CD8-positive, alpha-beta memory T cell (primary cell): ENCODE results near the gene CHRNA4. TPM values are rescaled to one million over a fixed set of nuclear protein-coding genes. Genes with fewer than 3 reads are reported as not detected.
"Not testable (repeated sequence)": the region's sequence is repeated elsewhere in the genome, so short reads cannot be mapped to it uniquely, and the experiment has no call there.

Source experiments
- CTCF ChIA-PET: fragments of 350-600 bp; sonication (Branson Sonifier 250); formaldehyde crosslinking; loops from one replicate; lab custom pipeline; 2021; ENCODE audit warnings: antibody characterized with exemption; lab: Charles Lee
- POLR2A ChIA-PET: fragments of 350-600 bp; sonication (Branson Sonifier 250); formaldehyde crosslinking; loops from one replicate; lab custom pipeline; 2021; ENCODE audit warnings: antibody characterized with exemption; lab: Charles Lee
- DNase-seq, 5 donors: peaks; one replicate each; pipeline versions ENCODE4 v3.0.0 to v3.0.0-alpha.2; 2020 to 2022; ENCODE audit warnings: mixed read lengths in 1 of 5
- H3K27ac ChIP-seq: one replicate; pipeline ENCODE4 v1.7.0; 2013; ENCODE audit warnings: low read depth, mild to moderate bottlenecking, low read length, moderate library complexity
- H3K27me3 ChIP-seq: 2 replicates; pipeline ENCODE4 v1.7.0; 2013; ENCODE audit warnings: low read length, mild to moderate bottlenecking; ENCODE audit not compliant: insufficient read depth, poor library complexity, severe bottlenecking
- H3K36me3 ChIP-seq: 2 replicates; pipeline ENCODE4 v1.7.0; 2013; ENCODE audit warnings: mild to moderate bottlenecking, low read length, moderate library complexity; ENCODE audit not compliant: insufficient read depth
- H3K4me1 ChIP-seq: 2 replicates; pipeline ENCODE4 v1.7.0; 2013; ENCODE audit warnings: mild to moderate bottlenecking, low read length, moderate library complexity; ENCODE audit not compliant: insufficient read depth
- H3K4me3 ChIP-seq: 2 replicates; pipeline ENCODE4 v1.7.0; 2013; ENCODE audit warnings: mild to moderate bottlenecking, low read length
- H3K9me3 ChIP-seq: 2 replicates; pipeline ENCODE4 v1.7.0; 2013; ENCODE audit warnings: mild to moderate bottlenecking, low read length
- H3K27ac Mint-ChIP-seq, 8 donors: one replicate each; pipeline ENCODE4 v1.8.0; 2020 to 2021; ENCODE audit warnings: mixed read lengths in 8 of 8, mild to moderate bottlenecking in 6 of 8, inconsistent platforms in 3 of 8, moderate library complexity in 3 of 8
- H3K27me3 Mint-ChIP-seq, 2 donors: one replicate each; pipeline ENCODE4 v1.8.0; 2020 to 2021; ENCODE audit warnings: mixed read lengths in 2 of 2, mild to moderate bottlenecking in 1 of 2, moderate library complexity in 1 of 2
- H3K36me3 Mint-ChIP-seq, 3 donors: one replicate each; pipeline ENCODE4 v1.8.0; 2020 to 2021; ENCODE audit warnings: mixed read lengths in 3 of 3, inconsistent platforms in 1 of 3, mild to moderate bottlenecking in 1 of 3
- H3K4me1 Mint-ChIP-seq, 3 donors: one replicate each; pipeline ENCODE4 v1.8.0; 2020 to 2021; ENCODE audit warnings: mixed read lengths in 3 of 3, inconsistent platforms in 1 of 3, mild to moderate bottlenecking in 1 of 3
- H3K4me3 Mint-ChIP-seq, 7 donors: one replicate each; pipeline ENCODE4 v1.8.0; 2020 to 2021; ENCODE audit warnings: mixed read lengths in 7 of 7, mild to moderate bottlenecking in 6 of 7, moderate library complexity in 4 of 7, inconsistent platforms in 2 of 7
- H3K9me3 Mint-ChIP-seq, 5 donors: one replicate each; pipeline ENCODE4 v1.8.0; 2020 to 2022; ENCODE audit warnings: mixed read lengths in 5 of 5, mild to moderate bottlenecking in 3 of 5, moderate library complexity in 2 of 5, inconsistent platforms in 1 of 5
- polyA plus RNA-seq: library from polyadenylated mRNA; unstranded; fragments of 300-500 nt; fragmentation: Illumina TruSeq; gene quantifications from one replicate; pipeline ENCODE4 v1.2.3, GENCODE V29; 2021
- total RNA-seq, 2 experiments: library from RNA; stranded (reverse); gene quantifications; one replicate each; pipeline ENCODE4 v1.2.3, GENCODE V29; 2021

CHRNA4 gene
- total and polyA plus RNA-seq, 3 experiments from 2014 or later, result not detected

DNA sequence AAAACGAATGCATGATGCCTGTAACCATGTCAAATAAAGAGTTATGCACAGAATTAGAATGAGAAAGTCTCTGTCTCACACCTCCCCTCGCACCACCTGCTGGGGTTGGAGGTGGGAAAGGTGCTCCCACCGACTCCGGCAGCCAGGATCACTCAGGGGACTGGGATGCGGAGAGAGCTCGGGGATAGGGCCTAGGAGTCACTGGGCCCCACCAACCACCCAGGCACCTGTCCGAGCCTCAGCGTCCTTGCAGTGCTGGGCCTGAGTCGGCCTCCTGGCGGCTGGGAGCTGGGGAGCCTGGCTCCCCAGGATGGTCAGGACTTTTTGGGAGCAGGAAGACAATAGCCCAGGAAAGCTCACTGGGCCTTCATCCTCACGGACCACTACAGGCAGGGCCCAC, 22.4 kb upstream of the CHRNA4 start:
- peaks cover 8 to 14% of the 10 kb centered on the region in 2 donors for H3K27me3 Mint-ChIP-seq
- no peaks in the 10 kb centered on the region for H3K4me1 Mint-ChIP-seq
- no peak overlapping the region for H3K27ac Mint-ChIP-seq
- Histone ChIP-seq H3K36me3 (no peaks in the 10 kb centered on the region), H3K4me3 (no peak overlapping the region), H3K27me3 (no peaks in the 10 kb centered on the region), H3K4me1 (no peaks in the 10 kb centered on the region), H3K27ac (no peak overlapping the region), H3K9me3 (no peaks in the 10 kb centered on the region)
- no peaks in the 10 kb centered on the region for H3K36me3 Mint-ChIP-seq
- peaks cover 6 to 11% (median 10%) of the 10 kb centered on the region in 5 donors for H3K9me3 Mint-ChIP-seq
- CTCF ChIA-PET, result no interaction called here
- H3K4me3 Mint-ChIP-seq, result no peak overlapping the region
- POLR2A ChIA-PET, result no interaction called here
- DNase-seq, result no peak

DNA sequence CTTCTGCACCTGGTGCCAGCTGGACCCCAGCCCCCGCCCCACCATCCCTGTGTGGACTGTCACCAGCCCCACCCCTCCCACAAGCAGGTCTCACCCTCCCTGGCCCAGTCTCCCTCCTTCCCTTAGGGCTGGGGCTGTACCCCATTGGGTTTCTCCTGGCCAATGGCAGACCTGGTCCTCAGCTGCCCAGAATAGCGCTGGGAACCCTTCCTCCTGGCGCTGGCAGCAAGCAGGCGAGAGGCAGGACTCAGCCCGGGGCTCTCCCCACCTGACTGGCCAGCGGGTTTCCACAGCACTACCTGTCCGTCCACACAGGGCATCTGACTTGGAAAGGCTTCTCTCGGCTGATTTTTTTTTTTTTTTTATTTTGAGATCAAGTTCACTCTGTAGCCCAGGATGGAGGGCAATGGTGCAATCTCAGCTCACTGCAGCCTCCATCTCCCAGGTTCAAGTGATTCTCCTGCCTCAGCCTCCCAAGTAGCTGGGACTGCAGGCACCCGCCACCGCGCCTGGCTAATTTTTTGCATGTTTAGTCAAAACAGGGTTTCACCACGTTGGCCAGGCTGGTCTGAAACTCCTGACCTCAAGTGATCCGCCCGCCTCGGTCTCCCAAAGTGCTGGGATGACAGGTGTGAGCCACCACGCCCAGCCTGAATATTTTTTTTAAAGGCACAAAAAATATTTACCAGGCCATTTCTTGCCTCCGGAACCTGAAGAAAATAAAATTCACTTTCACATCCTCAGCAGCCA, 21.6 kb upstream of the CHRNA4 start:
- Mint-ChIP-seq H3K36me3 (no peaks in the 10 kb centered on the region), H3K27me3 (peaks cover 12 to 18% of the 10 kb centered on the region in 2 donors), H3K27ac (no peak overlapping the region), H3K4me3 (no peak overlapping the region), H3K9me3 (peaks cover 6 to 11% (median 9%) of the 10 kb centered on the region in 5 donors), H3K4me1 (no peaks in the 10 kb centered on the region)
- Histone ChIP-seq H3K4me3 (no peak overlapping the region), H3K4me1 (no peaks in the 10 kb centered on the region), H3K27me3 (no peaks in the 10 kb centered on the region), H3K9me3 (no peaks in the 10 kb centered on the region), H3K36me3 (no peaks in the 10 kb centered on the region), H3K27ac (no peak overlapping the region)
- DNase-seq, result no peak
- CTCF ChIA-PET, result interaction anchor here (1.2 to 3.0 kb wide), 4 partner anchors 12 to 160 kb away, joined by 3 to 19 read pairs (median 3); no protein-coding TSS in a partner anchor
- POLR2A ChIA-PET, result no interaction called here

DNA sequence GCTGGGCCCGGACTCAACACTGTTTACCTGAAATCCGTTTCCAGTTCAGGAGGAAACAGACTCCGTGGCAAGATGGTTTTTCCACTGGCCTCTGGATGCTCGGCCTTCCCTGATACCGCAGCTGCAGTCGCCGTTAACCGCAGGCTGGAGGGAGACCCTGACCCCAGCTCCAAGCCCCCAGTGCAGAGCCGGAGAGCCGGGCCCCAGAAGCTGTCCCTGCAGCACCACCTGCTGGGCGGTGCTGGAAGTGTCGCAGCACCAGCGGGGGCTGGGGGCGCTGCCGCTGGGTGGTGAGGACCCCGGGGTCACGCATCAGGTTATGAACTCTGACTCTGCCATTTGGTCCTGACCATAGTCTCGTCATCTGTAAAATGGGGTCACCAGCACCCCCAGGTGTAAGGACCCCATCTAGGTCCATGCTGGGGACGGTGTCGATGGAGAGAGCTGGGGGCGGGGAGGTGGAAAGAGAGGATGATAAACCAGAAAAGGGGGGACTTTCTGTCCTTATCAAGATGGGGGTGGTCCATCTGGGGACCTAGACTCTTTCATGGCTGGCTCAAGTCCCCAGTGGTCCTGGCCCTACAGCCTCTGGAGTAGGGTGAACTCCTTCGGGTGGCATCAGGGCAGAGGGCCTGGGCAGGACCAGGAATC, 20.8 kb upstream of the CHRNA4 start:
- no peak overlapping the region for H3K4me3 Mint-ChIP-seq
- POLR2A ChIA-PET, result no interaction called here
- no peaks in the 10 kb centered on the region for H3K4me1 ChIP-seq
- H3K9me3 ChIP-seq, result no peaks in the 10 kb centered on the region
- no peak overlapping the region for H3K4me3 ChIP-seq
- no peaks in the 10 kb centered on the region for H3K36me3 Mint-ChIP-seq
- H3K9me3 Mint-ChIP-seq, result peaks cover 6 to 11% (median 9%) of the 10 kb centered on the region in 5 donors
- H3K27ac Mint-ChIP-seq, result no peak overlapping the region
- no peaks in the 10 kb centered on the region for H3K4me1 Mint-ChIP-seq
- peaks cover 6% of the 10 kb centered on the region for H3K27me3 ChIP-seq
- peaks cover 17 to 24% of the 10 kb centered on the region in 2 donors for H3K27me3 Mint-ChIP-seq
- DNase-seq, result peak in 3 of 5 donors; percentile 19 to 24 (median 21)
- no peaks in the 10 kb centered on the region for H3K36me3 ChIP-seq
- CTCF ChIA-PET, result interaction anchor here (1.2 to 3.0 kb wide), 4 partner anchors 11 to 159 kb away, joined by 3 to 19 read pairs (median 3); no protein-coding TSS in a partner anchor
- H3K27ac ChIP-seq, result no peak overlapping the region

DNA sequence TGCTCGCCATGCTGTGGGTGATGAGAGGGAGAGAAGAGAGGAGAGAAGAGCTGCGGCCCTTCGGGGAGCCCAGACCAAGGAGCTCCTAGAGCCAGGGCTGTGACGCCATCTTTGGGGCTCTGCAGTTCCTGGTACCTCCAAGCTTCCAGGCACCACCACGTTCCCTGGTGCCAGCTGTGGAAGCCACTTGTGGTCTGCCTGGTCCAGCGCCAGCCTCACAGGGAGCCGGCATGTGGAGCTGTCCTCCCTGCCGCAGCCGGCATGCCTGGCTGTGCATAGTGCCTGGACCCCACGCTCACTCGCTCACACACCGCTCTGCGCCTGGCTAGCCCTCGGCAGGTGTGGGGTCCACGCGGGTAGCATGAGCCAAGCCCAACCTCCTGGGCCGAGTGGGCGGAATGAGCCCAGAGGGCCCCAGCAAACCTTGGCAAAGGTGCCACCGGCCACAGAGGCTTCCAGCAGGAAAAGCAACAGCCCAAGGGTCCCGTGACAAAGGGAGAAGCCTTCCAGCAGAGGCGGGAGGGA, 19.3 kb upstream of the CHRNA4 start:
- Histone ChIP-seq H3K36me3 (no peaks in the 10 kb centered on the region), H3K4me1 (no peaks in the 10 kb centered on the region), H3K4me3 (no peak overlapping the region), H3K27ac (no peak overlapping the region), H3K9me3 (no peaks in the 10 kb centered on the region), H3K27me3 (peaks cover 8% of the 10 kb centered on the region)
- no peak for DNase-seq
- peaks cover 16 to 28% of the 10 kb centered on the region in 2 donors for H3K27me3 Mint-ChIP-seq
- no peaks in the 10 kb centered on the region for H3K4me1 Mint-ChIP-seq
- CTCF ChIA-PET, result interaction anchor here (0.6 to 3.0 kb wide), 2 partner anchors 9 to 157 kb away, joined by 3 to 19 read pairs; no protein-coding TSS in a partner anchor
- POLR2A ChIA-PET, result no interaction called here
- H3K9me3 Mint-ChIP-seq, result peaks cover 2 to 5% (median 2%) of the 10 kb centered on the region in 5 donors
- no peak overlapping the region for H3K27ac Mint-ChIP-seq
- H3K4me3 Mint-ChIP-seq, result no peak overlapping the region
- H3K36me3 Mint-ChIP-seq, result no peaks in the 10 kb centered on the region

DNA sequence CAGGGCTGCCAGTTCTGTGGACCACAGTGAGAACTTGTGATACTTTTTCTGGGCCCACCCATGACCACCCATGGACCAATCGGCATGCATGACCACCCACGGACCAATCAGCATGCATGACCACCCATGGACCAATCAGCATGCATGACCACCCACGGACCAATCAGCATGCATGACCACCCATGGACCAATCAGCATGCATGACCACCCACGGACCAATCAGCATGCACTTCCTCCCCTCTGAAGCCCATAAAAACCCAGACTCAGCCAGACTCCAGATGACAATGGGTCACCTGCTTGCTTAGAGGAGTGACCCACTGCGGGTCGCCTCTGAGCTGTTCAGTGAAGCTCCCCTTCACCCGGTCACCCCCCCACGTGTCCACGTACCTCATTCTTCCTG, 18.7 kb upstream of the CHRNA4 start:
- H3K36me3 Mint-ChIP-seq, DNase-seq, H3K4me1 Mint-ChIP-seq, H3K4me1 ChIP-seq, H3K4me3 ChIP-seq, H3K27ac Mint-ChIP-seq, POLR2A ChIA-PET, H3K9me3 ChIP-seq, H3K4me3 Mint-ChIP-seq, H3K27ac ChIP-seq, H3K36me3 ChIP-seq, H3K9me3 Mint-ChIP-seq, H3K27me3 ChIP-seq: not testable (repeated sequence)
- CTCF ChIA-PET, result interaction anchor here (3.0 kb wide), 1 partner anchor 157 kb away, joined by 19 read pairs; no protein-coding TSS in a partner anchor
- peaks cover 16 to 31% of the 10 kb centered on the region in 2 donors for H3K27me3 Mint-ChIP-seq

DNA sequence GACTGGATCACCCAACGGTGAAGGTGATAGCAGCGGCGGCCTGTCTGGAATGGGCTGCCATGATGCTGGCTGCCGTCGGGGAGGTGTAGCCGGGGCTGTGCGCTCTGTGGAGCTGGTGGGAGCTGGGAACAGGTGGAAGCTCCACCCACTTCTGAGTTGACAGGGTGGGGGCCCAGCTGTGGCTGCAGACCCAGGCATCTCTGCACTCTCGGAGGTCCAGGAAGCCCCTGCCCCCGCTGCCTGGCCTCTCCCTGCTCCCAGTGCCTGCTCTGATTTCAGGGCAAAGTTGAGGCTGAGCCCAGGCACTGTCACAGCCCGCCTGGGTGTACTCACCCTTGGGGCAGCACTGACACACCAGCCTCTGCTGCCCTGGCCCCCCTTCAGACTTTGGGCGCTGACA, 18.1 kb upstream of the CHRNA4 start:
- no peaks in the 10 kb centered on the region for H3K4me1 Mint-ChIP-seq
- H3K27ac ChIP-seq, result no peak overlapping the region
- ChIA-PET CTCF (no interaction called here), POLR2A (no interaction called here)
- H3K36me3 Mint-ChIP-seq, result no peaks in the 10 kb centered on the region
- no peaks in the 10 kb centered on the region for H3K9me3 Mint-ChIP-seq
- no peaks in the 10 kb centered on the region for H3K36me3 ChIP-seq
- H3K27me3 ChIP-seq, result peaks cover 8% of the 10 kb centered on the region
- peak overlapping the region in 1 of 8 donors; percentile 77 for H3K27ac Mint-ChIP-seq
- no peaks in the 10 kb centered on the region for H3K9me3 ChIP-seq
- no peaks in the 10 kb centered on the region for H3K4me1 ChIP-seq
- no peak for DNase-seq
- no peak overlapping the region for H3K4me3 Mint-ChIP-seq
- no peak overlapping the region for H3K4me3 ChIP-seq
- peaks cover 16 to 31% of the 10 kb centered on the region in 2 donors for H3K27me3 Mint-ChIP-seq

DNA sequence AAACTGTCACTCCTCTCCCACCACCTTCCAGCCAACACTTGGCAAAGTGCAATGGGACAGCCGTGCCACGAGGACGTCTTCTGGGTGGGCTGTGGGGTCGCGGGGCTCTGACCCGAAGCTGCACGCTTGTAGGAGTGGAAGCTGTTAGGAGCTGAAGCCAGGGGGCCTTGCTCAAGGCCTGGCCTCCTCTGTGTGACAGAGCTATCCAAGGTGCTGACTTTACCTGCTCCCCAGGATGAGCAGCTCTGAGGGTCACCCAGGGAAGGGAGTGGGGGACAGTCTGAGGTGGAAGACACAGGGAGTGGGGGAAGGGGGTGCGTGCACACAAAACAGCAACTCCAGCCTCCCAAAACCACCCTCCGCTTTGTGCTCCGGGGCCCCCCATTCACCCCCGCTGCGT, 17.5 kb upstream of the CHRNA4 start:
- Mint-ChIP-seq H3K9me3 (no peaks in the 10 kb centered on the region), H3K27me3 (peaks cover 16 to 35% of the 10 kb centered on the region in 2 donors), H3K4me1 (no peaks in the 10 kb centered on the region), H3K36me3 (no peaks in the 10 kb centered on the region), H3K4me3 (no peak overlapping the region), H3K27ac (no peak overlapping the region)
- no peak overlapping the region for H3K4me3 ChIP-seq
- H3K27me3 ChIP-seq, result peaks cover 8% of the 10 kb centered on the region
- ChIA-PET POLR2A (no interaction called here), CTCF (interaction anchor here (1.1 kb wide), 1 partner anchor 156 kb away, joined by 3 read pairs; no protein-coding TSS in a partner anchor)
- H3K9me3 ChIP-seq, result no peaks in the 10 kb centered on the region
- H3K27ac ChIP-seq, result no peak overlapping the region
- no peaks in the 10 kb centered on the region for H3K36me3 ChIP-seq
- H3K4me1 ChIP-seq, result no peaks in the 10 kb centered on the region
- DNase-seq, result no peak

DNA sequence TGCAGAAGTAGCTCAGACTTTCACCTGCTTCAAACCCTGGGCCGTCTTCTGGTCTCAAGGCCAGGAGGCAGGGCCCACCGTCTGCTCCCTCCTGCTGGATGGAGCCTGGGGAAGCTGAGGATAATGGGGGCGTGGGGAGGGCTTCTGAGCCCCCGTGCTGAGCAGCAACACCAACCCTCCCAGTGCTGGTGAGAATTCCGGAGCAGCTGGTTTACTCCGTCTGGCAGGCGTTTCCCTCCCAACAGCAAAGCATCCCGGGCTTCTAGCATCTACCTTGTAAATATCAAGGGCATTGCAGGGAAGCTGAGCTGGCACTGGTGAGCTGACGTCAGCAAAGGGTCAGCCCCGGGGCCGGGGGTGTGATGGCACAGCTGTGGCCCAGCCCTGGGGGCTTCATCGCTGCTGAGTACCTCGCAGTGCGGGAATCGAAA, 16.8 kb upstream of the CHRNA4 start:
- Mint-ChIP-seq H3K36me3 (no peaks in the 10 kb centered on the region), H3K27ac (no peak overlapping the region), H3K27me3 (peaks cover 16 to 31% of the 10 kb centered on the region in 2 donors), H3K9me3 (no peaks in the 10 kb centered on the region), H3K4me3 (no peak overlapping the region), H3K4me1 (no peaks in the 10 kb centered on the region)
- H3K27me3 ChIP-seq, result peaks cover 8% of the 10 kb centered on the region
- DNase-seq, result no peak
- H3K27ac ChIP-seq, result no peak overlapping the region
- no peaks in the 10 kb centered on the region for H3K9me3 ChIP-seq
- POLR2A ChIA-PET, result no interaction called here
- H3K4me1 ChIP-seq, result no peaks in the 10 kb centered on the region
- CTCF ChIA-PET, result interaction anchor here (1.1 kb wide), 1 partner anchor 155 kb away, joined by 3 read pairs; no protein-coding TSS in a partner anchor
- no peak overlapping the region for H3K4me3 ChIP-seq
- no peaks in the 10 kb centered on the region for H3K36me3 ChIP-seq
